Measurements from ENCODE around the gene SSX1. TPM values are rescaled to one million over a fixed set of nuclear protein-coding genes. Genes with fewer than 3 reads are reported as not detected.

The SSX1 gene
- total RNA-seq, 1 donor from 2014 or later = not detected

Other genes with a start within 250 kb of the SSX1 start
- gene SPACA5, start 248.4 kb upstream of the SSX1 start, total RNA-seq = not detected
- 4.0 TPM for gene ZNF630, start 183.8 kb upstream of the SSX1 start, total RNA-seq
- not detected for gene SPACA5B, start 124.8 kb upstream of the SSX1 start, total RNA-seq
- not detected for gene SSX5, start 58.6 kb upstream of the SSX1 start, total RNA-seq
- not detected for gene SSX3, start 101.3 kb downstream of the SSX1 start, total RNA-seq
- gene SSX4, start 128.1 kb downstream of the SSX1 start, total RNA-seq = not detected
- gene SSX4B, start 156.6 kb downstream of the SSX1 start, total RNA-seq = not detected
- gene SLC38A5, start 214.9 kb downstream of the SSX1 start, total RNA-seq = 15.9 TPM
- gene FTSJ1, start 220.8 kb downstream of the SSX1 start, total RNA-seq = 30.2 TPM

Data from lower lobe of right lung (tissue), 1 donor.